Panc1 (cell line): Measurements from ENCODE around the gene NT5DC1.

Experiments used
- POLR2AphosphoS5 ChIP-seq: IDR thresholded peaks from 2 replicates; pipeline ENCODE4 v1.6.1; 2012; ENCODE audit warnings: mild to moderate bottlenecking, low read depth, low read length, moderate library complexity
- SIN3A ChIP-seq: IDR thresholded peaks from 2 replicates; pipeline ENCODE4 v1.6.1; 2012; ENCODE audit warnings: low read depth, mild to moderate bottlenecking, low read length, moderate library complexity, borderline replicate concordance; ENCODE audit not compliant: insufficient read depth
- TF ChIP-seq, protein P1 (sequence below): fragments of 450-650 bp; IDR thresholded peaks from 2 replicates; pipeline ENCODE4 v1.5.1; 2017; ENCODE audit warnings: mild to moderate bottlenecking
- TF ChIP-seq, protein P2 (sequence below), 2 experiments: IDR thresholded peaks; 2 replicates each; pipeline ENCODE4 v1.6.1; 2011 to 2012; ENCODE audit warnings: low read depth in 2 of 2, control low read depth in 1 of 2, low read length in 1 of 2, mild to moderate bottlenecking in 1 of 2, moderate library complexity in 1 of 2; ENCODE audit not compliant: insufficient read depth in 1 of 2

DNA sequence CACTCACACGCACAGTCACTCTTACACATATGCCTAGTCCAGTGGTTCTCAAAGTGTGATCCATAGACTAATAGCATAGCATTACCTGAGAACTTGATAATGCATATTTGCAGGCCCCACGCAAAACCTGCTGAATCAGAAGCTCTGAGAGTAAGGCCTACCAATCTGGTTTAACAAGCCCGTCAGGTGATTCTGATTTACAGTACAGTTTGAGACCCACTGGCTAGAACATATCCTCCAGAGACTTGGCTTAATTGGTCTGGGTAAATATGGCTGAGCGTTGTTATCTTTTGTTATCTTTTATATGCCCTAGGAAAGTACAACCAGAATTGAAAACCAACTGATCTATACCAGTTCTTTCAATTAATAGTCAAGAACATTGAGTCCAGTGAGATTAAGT is 143.6 kb downstream of the NT5DC1 start:
- TF ChIP-seq POLR2AphosphoS5 (no peak), SIN3A (no peak)
- TF ChIP-seq, protein P1, sequence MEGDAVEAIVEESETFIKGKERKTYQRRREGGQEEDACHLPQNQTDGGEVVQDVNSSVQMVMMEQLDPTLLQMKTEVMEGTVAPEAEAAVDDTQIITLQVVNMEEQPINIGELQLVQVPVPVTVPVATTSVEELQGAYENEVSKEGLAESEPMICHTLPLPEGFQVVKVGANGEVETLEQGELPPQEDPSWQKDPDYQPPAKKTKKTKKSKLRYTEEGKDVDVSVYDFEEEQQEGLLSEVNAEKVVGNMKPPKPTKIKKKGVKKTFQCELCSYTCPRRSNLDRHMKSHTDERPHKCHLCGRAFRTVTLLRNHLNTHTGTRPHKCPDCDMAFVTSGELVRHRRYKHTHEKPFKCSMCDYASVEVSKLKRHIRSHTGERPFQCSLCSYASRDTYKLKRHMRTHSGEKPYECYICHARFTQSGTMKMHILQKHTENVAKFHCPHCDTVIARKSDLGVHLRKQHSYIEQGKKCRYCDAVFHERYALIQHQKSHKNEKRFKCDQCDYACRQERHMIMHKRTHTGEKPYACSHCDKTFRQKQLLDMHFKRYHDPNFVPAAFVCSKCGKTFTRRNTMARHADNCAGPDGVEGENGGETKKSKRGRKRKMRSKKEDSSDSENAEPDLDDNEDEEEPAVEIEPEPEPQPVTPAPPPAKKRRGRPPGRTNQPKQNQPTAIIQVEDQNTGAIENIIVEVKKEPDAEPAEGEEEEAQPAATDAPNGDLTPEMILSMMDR = no peak
- TF ChIP-seq, protein P2, sequence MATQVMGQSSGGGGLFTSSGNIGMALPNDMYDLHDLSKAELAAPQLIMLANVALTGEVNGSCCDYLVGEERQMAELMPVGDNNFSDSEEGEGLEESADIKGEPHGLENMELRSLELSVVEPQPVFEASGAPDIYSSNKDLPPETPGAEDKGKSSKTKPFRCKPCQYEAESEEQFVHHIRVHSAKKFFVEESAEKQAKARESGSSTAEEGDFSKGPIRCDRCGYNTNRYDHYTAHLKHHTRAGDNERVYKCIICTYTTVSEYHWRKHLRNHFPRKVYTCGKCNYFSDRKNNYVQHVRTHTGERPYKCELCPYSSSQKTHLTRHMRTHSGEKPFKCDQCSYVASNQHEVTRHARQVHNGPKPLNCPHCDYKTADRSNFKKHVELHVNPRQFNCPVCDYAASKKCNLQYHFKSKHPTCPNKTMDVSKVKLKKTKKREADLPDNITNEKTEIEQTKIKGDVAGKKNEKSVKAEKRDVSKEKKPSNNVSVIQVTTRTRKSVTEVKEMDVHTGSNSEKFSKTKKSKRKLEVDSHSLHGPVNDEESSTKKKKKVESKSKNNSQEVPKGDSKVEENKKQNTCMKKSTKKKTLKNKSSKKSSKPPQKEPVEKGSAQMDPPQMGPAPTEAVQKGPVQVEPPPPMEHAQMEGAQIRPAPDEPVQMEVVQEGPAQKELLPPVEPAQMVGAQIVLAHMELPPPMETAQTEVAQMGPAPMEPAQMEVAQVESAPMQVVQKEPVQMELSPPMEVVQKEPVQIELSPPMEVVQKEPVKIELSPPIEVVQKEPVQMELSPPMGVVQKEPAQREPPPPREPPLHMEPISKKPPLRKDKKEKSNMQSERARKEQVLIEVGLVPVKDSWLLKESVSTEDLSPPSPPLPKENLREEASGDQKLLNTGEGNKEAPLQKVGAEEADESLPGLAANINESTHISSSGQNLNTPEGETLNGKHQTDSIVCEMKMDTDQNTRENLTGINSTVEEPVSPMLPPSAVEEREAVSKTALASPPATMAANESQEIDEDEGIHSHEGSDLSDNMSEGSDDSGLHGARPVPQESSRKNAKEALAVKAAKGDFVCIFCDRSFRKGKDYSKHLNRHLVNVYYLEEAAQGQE (IDR thresholded peaks at IDR 0.05; ENCODE audit: insufficient read depth in 1 of 2, low read depth in 2 of 2, low read length in 1 of 2) = no peak
